Panc1 (cell line): Measurements from ENCODE around the gene ADAM12. TPM values are rescaled to one million over a fixed set of nuclear protein-coding genes. Genes with fewer than 3 reads are reported as not detected.

Experiments used
- ATAC-seq: fragments of 200-7000 bp; cut with Tn5 transposase; 2 replicates; pipeline ENCODE4 v1.9.1; 2020; ENCODE audit warnings: mild to moderate bottlenecking, moderate library complexity
- BruUV-seq: library from RNA; stranded (reverse); fragments of 400-500 nt; replicated peaks from 2 replicates; lab custom pipeline; 2021; lab: Mats Ljungman, UMichigan
- CTCF ChIA-PET: fragments of 300-600 bp; sonication (Branson Sonifier 250); formaldehyde crosslinking; loops from one replicate; lab custom pipeline; 2022; ENCODE audit warnings: antibody characterized with exemption; lab: Charles Lee
- POLR2A ChIA-PET: fragments of 300-600 bp; sonication (Branson Sonifier 250); formaldehyde crosslinking; loops from one replicate; lab custom pipeline; 2022; ENCODE audit warnings: antibody characterized with exemption; lab: Charles Lee
- DNase-seq: peaks from one replicate; pipeline ENCODE4 v3.0.0-alpha.2; 2010; ENCODE audit warnings: low read depth, low spot score
- H3K27ac ChIP-seq: 2 replicates; pipeline ENCODE4 v1.5.1; 2011; ENCODE audit warnings: mild to moderate bottlenecking, low read length, inconsistent platforms
- H3K27me3 ChIP-seq: fragments of 200-500 bp; sonication (Bioruptor generic); 2 replicates; pipeline ENCODE4 v1.6.0; 2014; ENCODE audit warnings: low read length, inconsistent platforms; ENCODE audit not compliant: control insufficient read depth, insufficient read depth
- H3K36me3 ChIP-seq: fragments of 200-500 bp; sonication (Bioruptor generic); 2 replicates; pipeline ENCODE4 v1.5.1; 2014; ENCODE audit warnings: inconsistent platforms, mild to moderate bottlenecking, low read length, moderate library complexity; ENCODE audit not compliant: control insufficient read depth, insufficient read depth
- H3K4me1 ChIP-seq: 2 replicates; pipeline ENCODE4 v1.5.1; 2011; ENCODE audit warnings: inconsistent platforms, mild to moderate bottlenecking, low read length, moderate library complexity; ENCODE audit not compliant: control insufficient read depth, insufficient read depth
- H3K4me3 ChIP-seq, 2 experiments: 2 replicates each; pipeline ENCODE4 v1.5.1; 2011 to 2012; ENCODE audit warnings: low read depth in 2 of 2, low read length in 2 of 2, mild to moderate bottlenecking in 2 of 2, inconsistent platforms in 1 of 2, moderate library complexity in 1 of 2
- H3K9me3 ChIP-seq: fragments of 200-500 bp; sonication (Bioruptor generic); 2 replicates; pipeline ENCODE4 v1.5.1; 2014; ENCODE audit warnings: low read depth, mild to moderate bottlenecking, inconsistent platforms, low read length, moderate library complexity; ENCODE audit not compliant: control insufficient read depth, insufficient read depth
- POLR2AphosphoS5 ChIP-seq: IDR thresholded peaks from 2 replicates; pipeline ENCODE4 v1.6.1; 2012; ENCODE audit warnings: mild to moderate bottlenecking, low read depth, low read length, moderate library complexity
- SIN3A ChIP-seq: IDR thresholded peaks from 2 replicates; pipeline ENCODE4 v1.6.1; 2012; ENCODE audit warnings: low read depth, mild to moderate bottlenecking, low read length, moderate library complexity, borderline replicate concordance; ENCODE audit not compliant: insufficient read depth
- TCF7L2 ChIP-seq: IDR thresholded peaks from 2 replicates; pipeline ENCODE4 v1.6.1; 2011; ENCODE audit warnings: mild to moderate bottlenecking, low read depth, low read length, inconsistent platforms
- in situ Hi-C: cut with HindIII; loops from 2 replicates; pipeline ENCODE4 v1.10.0; 2016; ENCODE audit warnings: low sequenced_read_pairs, low pct_unique_long_range_greater_than_20kb
- intact Hi-C: fragments of 100-400 bp; cut with micrococcal nuclease; formaldehyde crosslinking; loops from one replicate; pipeline ENCODE4 v1.10.0; 2022; ENCODE audit not compliant: unreplicated experiment
- total RNA-seq: library from RNA; stranded (reverse); gene quantifications from one replicate; pipeline ENCODE4 v1.2.1, GENCODE V29; 2021; ENCODE audit not compliant: unreplicated experiment
- TF ChIP-seq, protein P1 (sequence below), 2 experiments: IDR thresholded peaks; 2 replicates each; pipeline ENCODE4 v1.6.1; 2011 to 2012; ENCODE audit warnings: low read depth in 2 of 2, control low read depth in 1 of 2, low read length in 1 of 2, mild to moderate bottlenecking in 1 of 2, moderate library complexity in 1 of 2; ENCODE audit not compliant: insufficient read depth in 1 of 2
- TF ChIP-seq, protein P2 (sequence below): fragments of 450-650 bp; IDR thresholded peaks from 2 replicates; pipeline ENCODE4 v1.5.1; 2017; ENCODE audit warnings: mild to moderate bottlenecking

Gene ADAM12
- total RNA-seq, 1 experiment from 2014 or later = 0.10 TPM

DNA sequence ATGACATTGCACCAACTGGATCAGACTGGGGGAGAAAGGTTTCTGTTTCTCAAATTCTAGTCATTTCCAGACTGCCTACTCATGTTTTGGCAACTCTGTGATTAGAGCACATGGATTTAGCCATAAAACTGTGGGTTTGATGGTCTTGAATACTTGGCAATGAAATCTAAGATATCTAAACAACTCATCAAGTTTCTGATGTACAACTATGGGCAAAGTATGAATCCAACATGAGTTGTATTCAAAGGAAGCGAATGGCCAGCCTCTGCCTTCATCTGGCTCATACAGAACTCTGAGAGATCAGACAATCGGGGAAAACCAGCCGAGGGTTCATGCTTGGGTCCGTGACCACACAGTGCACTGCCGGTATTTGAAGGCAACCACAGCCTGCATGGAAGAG lies 144.3 kb downstream of the ADAM12 start:
- no TSS peak for BruUV-seq
- ChIA-PET CTCF (no interaction called here), POLR2A (no interaction called here)
- Histone ChIP-seq H3K36me3 (no peaks in the 10 kb centered on the region), H3K27ac (no peak overlapping the region), H3K4me3 (no peak overlapping the region), H3K4me1 (no peaks in the 10 kb centered on the region), H3K27me3 (no peaks in the 10 kb centered on the region), H3K9me3 (no peaks in the 10 kb centered on the region)
- no peak for ATAC-seq
- in situ Hi-C loops = no loop called here
- no peak for DNase-seq
- TF ChIP-seq, protein P1, sequence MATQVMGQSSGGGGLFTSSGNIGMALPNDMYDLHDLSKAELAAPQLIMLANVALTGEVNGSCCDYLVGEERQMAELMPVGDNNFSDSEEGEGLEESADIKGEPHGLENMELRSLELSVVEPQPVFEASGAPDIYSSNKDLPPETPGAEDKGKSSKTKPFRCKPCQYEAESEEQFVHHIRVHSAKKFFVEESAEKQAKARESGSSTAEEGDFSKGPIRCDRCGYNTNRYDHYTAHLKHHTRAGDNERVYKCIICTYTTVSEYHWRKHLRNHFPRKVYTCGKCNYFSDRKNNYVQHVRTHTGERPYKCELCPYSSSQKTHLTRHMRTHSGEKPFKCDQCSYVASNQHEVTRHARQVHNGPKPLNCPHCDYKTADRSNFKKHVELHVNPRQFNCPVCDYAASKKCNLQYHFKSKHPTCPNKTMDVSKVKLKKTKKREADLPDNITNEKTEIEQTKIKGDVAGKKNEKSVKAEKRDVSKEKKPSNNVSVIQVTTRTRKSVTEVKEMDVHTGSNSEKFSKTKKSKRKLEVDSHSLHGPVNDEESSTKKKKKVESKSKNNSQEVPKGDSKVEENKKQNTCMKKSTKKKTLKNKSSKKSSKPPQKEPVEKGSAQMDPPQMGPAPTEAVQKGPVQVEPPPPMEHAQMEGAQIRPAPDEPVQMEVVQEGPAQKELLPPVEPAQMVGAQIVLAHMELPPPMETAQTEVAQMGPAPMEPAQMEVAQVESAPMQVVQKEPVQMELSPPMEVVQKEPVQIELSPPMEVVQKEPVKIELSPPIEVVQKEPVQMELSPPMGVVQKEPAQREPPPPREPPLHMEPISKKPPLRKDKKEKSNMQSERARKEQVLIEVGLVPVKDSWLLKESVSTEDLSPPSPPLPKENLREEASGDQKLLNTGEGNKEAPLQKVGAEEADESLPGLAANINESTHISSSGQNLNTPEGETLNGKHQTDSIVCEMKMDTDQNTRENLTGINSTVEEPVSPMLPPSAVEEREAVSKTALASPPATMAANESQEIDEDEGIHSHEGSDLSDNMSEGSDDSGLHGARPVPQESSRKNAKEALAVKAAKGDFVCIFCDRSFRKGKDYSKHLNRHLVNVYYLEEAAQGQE (IDR thresholded peaks at IDR 0.05; ENCODE audit: insufficient read depth in 1 of 2, low read depth in 2 of 2, low read length in 1 of 2) = no peak
- TF ChIP-seq TCF7L2 (no peak), POLR2AphosphoS5 (no peak), SIN3A (no peak)
- TF ChIP-seq, protein P2, sequence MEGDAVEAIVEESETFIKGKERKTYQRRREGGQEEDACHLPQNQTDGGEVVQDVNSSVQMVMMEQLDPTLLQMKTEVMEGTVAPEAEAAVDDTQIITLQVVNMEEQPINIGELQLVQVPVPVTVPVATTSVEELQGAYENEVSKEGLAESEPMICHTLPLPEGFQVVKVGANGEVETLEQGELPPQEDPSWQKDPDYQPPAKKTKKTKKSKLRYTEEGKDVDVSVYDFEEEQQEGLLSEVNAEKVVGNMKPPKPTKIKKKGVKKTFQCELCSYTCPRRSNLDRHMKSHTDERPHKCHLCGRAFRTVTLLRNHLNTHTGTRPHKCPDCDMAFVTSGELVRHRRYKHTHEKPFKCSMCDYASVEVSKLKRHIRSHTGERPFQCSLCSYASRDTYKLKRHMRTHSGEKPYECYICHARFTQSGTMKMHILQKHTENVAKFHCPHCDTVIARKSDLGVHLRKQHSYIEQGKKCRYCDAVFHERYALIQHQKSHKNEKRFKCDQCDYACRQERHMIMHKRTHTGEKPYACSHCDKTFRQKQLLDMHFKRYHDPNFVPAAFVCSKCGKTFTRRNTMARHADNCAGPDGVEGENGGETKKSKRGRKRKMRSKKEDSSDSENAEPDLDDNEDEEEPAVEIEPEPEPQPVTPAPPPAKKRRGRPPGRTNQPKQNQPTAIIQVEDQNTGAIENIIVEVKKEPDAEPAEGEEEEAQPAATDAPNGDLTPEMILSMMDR = no peak
- intact Hi-C loops = no loop called here

DNA sequence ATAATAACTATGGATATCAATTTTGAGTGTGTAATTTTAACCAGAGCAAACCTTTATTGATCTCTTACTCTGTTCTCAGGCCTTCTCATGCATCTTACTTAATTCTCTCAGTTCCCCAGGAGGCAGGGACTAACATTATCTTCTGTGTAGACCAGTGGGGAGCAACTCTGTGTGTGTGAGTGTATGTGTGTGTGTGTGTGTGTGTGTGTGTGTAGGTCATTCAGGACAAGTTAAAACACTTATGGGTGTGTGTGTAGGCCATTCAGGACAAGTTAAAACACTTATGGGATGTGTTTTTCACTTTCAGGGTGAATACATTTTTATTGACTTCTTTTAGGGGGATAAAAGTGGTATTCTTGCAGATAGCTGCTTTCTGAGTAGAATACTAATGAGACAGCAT lies 145.0 kb downstream of the ADAM12 start:
- Histone ChIP-seq H3K4me1 (no peaks in the 10 kb centered on the region), H3K4me3 (no peak overlapping the region), H3K36me3 (no peaks in the 10 kb centered on the region), H3K27ac (no peak overlapping the region), H3K9me3 (no peaks in the 10 kb centered on the region), H3K27me3 (no peaks in the 10 kb centered on the region)
- CTCF ChIA-PET = no interaction called here
- ATAC-seq (no peak), DNase-seq (no peak)
- TF ChIP-seq POLR2AphosphoS5 = no peak
- no TSS peak for BruUV-seq
- POLR2A ChIA-PET = no interaction called here
- intact Hi-C loops (no loop called here), in situ Hi-C loops (no loop called here)

DNA sequence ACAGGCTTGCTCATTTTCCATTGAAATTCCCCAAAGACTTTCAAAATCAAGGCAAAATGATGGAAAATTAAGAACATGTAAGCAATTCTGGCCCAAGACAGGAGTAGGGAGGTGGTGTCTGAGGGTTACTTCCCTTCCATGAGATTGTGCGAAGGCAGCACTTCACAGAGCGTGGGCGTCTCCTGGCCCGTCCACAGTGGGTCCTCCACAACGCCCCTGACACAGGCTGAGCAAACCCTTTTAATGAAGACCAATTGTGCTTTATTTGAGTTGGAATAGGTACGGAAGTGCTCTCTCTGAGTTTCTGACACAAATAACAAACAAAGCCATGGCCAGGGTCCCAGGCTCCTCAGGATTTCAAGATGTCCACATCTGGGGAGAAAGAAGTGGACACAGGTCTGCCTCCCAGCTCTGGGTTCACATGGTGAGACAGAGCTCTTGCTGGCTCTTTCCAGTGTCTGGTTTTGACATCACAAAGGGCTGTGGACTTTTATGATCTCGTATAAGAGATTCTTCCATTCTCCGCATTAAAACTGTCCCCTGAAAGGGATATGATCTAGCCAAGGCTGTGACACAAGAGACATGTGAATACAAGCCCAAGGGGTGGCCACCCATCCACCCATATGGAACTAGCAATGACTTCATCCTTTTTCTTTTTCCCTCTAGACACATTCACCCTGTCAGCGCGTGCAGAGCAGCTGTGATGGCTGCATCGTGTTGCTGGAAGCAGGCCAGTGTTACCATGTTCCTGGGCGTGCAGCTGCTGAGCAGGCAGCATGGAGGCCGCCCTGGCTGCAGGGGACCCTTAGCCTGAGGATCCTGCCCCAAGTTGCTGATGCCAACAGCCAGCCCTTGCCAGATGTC lies 145.6 kb downstream of the ADAM12 start:
- no peaks in the 10 kb centered on the region for H3K9me3 ChIP-seq
- no peaks in the 10 kb centered on the region for H3K36me3 ChIP-seq
- H3K4me1 ChIP-seq = no peaks in the 10 kb centered on the region
- in situ Hi-C loops = no loop called here
- ATAC-seq (no peak), DNase-seq (no peak)
- H3K4me3 ChIP-seq = no peak overlapping the region
- no peak overlapping the region for H3K27ac ChIP-seq
- CTCF ChIA-PET = no interaction called here
- BruUV-seq = no TSS peak
- intact Hi-C loops = no loop called here
- H3K27me3 ChIP-seq = no peaks in the 10 kb centered on the region
- POLR2A ChIA-PET = no interaction called here
- TF ChIP-seq POLR2AphosphoS5 = no peak
- TF ChIP-seq, protein P2 = no peak
- TF ChIP-seq, protein P1 (IDR thresholded peaks at IDR 0.05; ENCODE audit: insufficient read depth in 1 of 2, low read depth in 2 of 2, low read length in 1 of 2) = no peak
- TF ChIP-seq TCF7L2 = no peak
- TF ChIP-seq SIN3A = no peak
